Right lobe of liver (tissue), 4 donors: Measurements from ENCODE around the gene SHISA6.

Experiments
- CTCF ChIP-seq, 4 donors: fragments of 200-600 bp in 3 of 4; fragments of 450-650 bp in 1 of 4; IDR thresholded peaks; one replicate each; pipeline versions ENCODE4 v1.5.1 to v1.8.0; 2016 to 2022; ENCODE audit warnings: antibody characterized with exemption in 4 of 4, mild to moderate bottlenecking in 2 of 4
- POLR2A ChIP-seq: fragments of 450-650 bp; IDR thresholded peaks from one replicate; pipeline ENCODE4 v1.6.1; 2017; ENCODE audit warnings: antibody characterized with exemption, mild to moderate bottlenecking
- donor health status: DM: no; HTN: no; CAD: no.
- donor health status: DM: no; HTN: no; CAD: no.
- donor health status: DM: no; HTN: yes; CAD: no.

DNA sequence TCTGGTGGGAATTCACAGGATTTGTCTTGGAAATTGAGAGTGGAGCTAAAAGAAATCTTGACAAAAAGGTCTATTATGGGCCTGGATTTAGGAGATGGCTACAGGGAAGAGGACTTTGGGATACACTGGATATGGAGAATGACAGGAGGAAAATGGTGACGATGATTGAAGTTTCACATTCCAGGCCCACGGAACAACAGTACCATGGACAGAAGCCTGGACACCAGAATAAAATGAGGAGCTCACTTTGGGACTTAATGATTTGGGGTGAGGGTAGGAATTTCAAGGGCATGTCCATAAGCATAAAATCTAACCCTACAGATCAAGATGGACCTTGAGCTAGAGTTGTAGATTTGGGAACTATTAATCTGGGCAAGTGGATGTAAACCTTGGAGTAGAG is 309.4 kb downstream of the SHISA6 start:
- TF ChIP-seq CTCF (IDR thresholded peaks at IDR 0.05) (no peak), POLR2A (no peak)
